Activated CD4-positive, alpha-beta T cell treated with anti-CD3 and anti-CD28 coated beads, Interleukin-10, Interleukin-2, amounts not matched to agents 100 ng/mL and 50 ng/mL, durations not matched to agents 16 hours and 8 hours (primary cell): Measurements from ENCODE around the gene GUCY2F.

Experiments used
- DNase-seq: peaks from one replicate; pipeline ENCODE4 v3.0.0-alpha.2; 2020

The GUCY2F gene

DNA sequence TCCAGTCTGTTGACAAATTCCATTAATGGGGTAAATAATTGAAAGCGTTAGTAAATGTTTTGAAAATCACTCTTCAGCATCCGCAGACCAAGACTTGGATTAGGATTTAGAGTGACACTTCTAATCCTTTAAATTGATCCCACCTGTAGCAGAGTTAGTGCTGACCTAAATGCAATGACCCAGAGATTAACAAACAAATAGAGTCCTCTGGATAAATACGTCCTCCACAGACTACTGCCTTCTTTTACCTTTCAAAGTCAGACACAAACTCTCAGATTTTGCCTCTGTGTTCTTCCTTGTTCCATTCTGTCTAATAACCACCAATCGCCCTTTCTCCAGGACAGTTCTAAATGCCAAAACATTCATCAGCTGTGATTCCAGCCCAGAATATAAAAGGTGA, at the start of gene GUCY2F:
Gene GUCY2F, minus strand, starts transcription at position 101 of the 400 bp plus-strand sequence. CDS start 6,150 bp downstream, outside the sequence.
- no peak for DNase-seq

DNA sequence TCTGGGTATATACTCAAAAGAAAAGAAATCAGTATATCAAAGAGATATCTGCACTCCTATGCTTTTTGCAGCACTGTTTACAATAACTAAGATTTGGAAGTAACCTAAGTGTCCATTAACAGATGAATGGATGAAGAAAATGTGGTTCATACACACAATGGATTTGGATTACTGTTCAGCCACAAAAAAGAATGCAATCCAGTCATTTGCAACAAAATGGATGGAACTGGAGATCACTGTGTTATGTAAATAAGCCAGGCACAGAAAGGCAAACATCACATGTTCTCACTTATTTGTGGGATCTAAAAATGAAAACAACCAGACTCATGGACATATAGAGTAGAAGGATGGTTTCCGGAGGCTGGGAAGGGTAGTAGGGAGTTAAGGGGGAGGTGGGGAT, 37.1 kb upstream of the GUCY2F start:
- no peak for DNase-seq

DNA sequence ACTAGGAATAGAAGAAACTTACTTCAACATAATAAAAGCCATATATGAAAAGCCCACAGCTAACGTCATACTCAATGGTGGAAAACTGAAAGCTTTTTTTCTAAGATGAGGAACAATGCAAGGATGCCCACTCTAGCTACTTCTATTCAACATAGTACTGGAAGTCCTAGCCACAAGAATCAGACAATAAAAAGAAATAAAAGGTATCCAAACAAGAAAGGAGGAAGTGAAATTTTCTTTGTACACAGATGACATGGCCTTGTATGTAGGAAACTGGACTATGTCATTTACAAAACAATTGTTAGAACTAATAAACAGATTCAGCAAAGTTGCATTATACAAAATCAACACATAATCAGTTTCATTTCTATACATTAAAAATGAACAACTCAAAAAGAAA, 29.2 kb upstream of the GUCY2F start:
- no peak for DNase-seq

DNA sequence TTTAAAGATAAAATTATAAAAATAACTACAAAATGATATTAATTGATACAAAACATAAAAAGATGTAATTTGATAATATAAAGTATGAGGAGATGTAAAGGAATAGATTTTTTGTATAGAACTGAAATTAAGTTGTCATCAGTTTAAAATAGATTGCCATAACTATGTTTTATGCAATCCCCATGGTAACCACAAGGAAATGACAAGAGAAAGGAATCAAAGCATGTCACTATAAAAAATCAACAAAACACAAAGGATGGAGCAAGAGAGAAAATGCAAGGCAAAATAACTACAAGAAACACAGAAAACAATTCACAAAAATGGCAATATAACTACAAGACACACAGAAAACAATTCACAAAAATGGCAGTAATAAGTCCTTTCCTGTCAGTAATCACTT, 27.0 kb upstream of the GUCY2F start:
- DNase-seq = no peak

DNA sequence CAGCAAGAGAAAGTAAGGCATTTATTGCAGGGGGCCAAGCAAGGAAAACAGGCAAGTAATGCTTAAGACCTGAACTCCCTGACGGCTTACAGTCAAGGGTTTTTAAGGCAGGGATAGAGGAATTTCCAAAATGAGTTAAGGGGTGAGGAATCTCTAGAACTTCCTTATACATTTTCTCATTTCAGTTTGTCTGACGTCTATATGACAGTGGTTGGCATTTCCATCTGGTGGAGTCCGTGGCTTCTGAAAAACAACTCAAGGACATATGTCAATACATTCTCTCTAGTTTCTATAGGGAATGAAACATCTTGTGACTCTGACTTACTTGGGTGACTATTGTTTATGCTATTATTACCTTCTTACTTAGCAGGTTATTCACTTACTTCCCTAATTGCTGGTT, 19.3 kb upstream of the GUCY2F start:
- no peak for DNase-seq

DNA sequence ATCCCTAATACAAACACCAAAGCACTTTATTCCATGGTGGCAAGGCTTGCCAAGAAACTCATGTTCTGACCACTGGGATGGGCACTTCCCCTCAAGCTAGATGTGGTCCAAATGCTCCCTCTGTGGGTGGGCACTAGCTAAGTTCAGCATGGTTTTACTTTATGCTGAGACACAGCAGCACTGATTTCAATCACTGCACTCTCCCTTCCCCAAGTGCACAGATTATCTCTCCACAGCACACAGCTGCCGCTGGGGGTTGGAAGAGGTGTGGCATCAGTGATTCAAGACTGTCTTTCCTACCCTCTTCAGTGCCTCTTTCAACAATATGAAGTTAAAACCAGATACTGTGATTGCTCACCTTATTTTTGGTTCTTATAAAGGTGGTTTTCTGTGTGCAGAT, 16.5 kb upstream of the GUCY2F start:
- DNase-seq = no peak

DNA sequence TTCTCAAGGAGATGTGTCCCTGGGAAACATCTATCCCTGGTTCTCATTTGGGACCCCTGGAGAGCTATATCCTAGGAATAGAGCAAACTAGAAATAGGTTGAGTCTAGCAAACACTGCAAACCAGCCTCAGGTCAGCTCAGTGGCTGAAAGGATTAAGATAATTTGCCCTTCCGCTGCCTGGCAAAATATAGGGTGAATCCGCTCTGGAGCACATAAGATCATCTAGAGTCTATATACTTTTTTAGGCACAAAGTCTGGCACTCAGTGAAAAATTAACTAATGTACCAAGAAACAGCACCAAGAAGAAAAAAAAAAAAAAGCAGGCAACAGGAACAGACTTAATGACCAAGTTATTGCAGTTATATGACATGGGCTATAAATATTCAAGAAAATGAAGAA, 7.3 kb upstream of the GUCY2F start:
- DNase-seq = no peak

DNA sequence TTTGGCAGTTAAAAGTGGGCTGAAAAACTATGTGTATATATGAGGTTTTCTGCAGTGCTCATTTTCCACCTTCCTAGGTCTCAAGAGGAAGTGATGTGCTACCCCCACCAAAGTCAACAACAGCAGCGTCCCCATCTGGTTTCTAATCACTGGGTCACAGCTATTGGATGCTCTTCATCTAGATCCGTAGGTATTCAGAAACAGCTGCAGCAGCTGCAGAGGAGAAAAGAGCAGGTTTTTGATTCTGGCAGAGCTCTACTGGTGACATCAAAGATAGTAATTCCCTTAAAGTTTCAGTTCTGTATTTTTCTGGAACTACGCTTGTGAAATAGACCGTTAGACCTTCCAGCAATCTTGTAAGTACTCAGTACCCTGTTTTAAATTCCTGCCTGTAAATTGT, 5.8 kb upstream of the GUCY2F start:
- no peak for DNase-seq

DNA sequence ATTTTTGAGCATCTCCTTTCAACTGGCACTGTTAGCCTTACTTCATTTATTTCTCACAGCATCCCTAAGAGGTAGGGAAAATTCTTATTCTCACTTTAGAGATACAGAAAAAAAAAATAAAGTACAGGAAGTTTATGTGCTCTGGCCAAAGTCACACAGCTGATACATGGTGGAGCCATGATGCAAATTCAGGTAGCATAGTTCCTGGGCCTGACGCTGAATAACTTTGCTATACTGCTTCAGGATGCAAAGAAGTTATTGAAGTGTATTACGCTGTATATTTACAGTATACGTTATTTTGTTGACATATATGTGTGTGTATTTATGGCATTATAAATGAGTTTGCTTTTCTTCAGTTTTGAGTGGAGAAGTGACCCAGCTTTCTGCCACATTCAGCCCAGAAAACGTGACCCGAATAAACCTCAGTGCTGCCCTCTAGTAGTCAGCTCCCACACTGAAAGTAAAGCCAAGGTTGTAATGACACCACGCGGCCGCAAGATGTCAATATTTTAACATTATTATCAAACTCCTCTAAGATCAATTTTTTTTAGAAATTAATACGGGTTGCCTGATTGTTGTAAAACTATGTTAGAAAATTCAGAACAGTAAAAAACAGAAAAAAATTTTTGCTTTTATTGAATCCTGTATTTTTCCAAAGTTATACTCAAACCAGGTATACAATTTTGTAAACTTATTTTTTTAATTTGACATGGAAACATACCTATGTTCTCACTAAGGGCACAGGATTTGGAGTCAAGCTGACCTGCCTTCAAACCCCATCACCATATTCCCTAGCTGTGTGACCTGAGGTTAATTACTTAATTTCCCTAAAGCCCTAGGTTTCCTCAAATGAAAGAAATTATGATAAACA, 3.8 kb upstream of the GUCY2F start:
- DNase-seq = peak; percentile 70

DNA sequence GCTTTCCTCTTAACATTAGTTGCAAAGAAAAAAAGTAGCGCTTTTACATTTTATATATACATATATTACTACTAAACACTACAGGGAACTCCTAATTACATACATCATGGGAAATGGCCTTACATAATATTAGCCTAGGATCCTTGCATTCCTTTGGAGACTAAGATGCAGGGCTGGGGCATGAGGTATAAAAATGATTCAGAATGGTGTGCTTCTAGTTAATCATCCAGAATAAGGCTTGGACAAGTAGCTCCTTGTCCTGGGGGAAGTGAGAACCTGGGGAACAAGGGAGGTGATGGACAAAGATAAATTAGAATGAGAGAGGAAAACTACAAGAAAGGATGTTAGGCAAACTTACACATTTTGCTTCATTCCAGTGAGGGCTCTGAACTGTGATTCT, 3.0 kb upstream of the GUCY2F start:
- no peak for DNase-seq

DNA sequence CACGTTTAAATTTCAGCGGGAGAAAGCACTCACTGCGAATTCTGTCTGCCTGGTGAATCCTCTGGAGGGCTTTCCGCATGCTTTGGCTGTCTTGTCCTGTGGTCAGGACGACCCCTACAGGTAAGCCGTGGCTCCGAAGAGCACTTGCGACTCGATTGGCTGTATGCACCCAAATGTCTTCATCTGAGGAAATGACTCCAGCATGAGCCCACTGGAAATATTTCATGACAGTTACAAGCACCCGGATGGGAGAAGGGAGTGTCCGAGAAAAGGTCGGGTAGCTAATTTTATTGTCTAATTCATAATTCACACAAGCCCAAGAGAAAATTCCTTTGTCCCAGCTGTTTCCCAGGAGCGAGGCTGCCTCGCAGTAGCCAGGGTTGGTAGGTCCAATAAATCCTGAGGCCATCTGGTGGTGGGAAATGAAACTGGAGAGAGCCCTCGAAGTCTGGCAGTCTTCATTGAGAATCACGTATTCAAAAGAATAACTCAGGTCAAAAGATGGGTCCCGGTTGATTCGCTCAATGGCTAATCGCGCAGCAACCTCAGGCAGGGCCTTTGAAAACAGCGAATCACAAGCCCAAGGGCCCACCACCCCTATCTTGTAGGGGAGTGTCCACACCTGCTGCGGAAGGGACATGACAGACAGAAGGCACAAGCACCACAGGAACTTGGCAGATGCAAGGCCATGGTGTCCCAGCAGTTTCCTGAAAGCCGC, 6.6 kb downstream of the GUCY2F start:
- peak; percentile 2 for DNase-seq

DNA sequence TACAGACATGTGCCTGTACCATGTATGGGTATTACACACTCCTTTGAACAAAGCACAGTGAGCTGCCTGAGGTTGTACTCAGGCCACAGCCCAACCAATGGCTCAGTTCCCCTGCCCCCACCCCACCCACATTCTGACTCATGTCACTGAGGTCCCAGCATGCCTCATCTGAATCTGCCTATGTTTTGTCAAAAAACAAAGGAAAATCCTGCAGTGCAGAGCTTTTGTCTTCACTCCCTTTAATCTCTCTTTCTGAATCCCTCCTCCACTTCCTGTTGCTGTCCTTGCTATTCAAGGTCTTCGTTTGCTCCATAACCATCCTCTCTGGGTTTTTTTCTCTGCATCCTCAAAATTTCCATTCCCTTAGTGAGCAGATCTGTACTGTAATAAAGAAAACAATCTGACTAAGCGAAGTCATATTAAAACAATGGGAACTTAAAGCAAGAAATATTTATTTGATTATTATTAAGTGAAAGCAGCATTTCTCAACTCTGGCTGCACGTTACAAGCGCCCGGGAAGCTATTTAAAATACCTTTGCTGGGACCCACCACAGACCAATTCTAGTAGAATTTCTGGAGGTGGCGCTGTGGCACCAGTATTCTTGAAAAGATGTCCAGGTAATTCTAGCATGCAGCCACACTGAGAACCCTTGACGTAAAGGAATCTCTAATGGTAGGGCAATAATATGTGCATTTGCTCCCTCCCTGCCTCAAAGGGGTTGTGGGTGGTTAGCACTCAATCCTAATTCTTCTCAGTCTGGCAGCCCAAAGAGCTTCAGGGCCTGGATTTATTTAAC, 8.7 kb downstream of the GUCY2F start:
- DNase-seq = peak; percentile 22

DNA sequence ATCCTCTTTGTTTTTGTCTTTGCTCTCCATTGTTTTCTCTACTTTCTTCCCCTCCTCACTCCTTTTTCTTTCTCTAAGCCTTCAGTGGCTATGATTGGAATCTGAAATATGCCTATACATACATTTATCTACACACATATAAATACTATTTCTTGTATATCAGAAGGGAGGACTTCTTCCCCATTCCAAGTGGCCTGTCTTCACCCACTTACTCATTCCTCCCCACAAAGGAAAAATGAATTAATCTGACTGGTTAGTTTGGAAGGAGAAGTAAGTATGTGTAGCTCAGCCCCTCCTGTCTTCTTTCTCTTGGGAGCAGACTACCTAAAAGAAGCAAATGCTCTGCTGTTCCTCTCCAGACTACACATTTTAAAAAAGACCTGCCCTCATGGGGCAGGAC, 17.7 kb downstream of the GUCY2F start:
- DNase-seq = no peak

DNA sequence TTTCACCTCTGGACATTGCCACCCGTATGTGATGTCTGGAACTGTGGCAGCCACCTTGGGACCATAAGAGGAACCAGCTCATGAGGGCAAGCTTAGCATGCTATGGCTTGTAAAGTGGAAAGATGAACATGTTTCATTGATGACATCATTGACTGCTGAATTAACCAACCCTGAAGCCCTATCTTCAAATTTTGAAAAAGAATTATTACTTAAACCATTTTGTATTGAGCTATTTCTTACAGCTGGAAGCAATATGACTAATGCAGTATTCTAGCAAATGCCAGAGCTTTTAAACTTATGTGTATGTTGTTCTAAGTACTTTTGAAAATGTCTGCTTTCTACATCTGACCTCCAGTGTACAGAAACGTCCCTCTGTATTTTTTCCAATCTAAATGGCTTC, 18.1 kb downstream of the GUCY2F start:
- DNase-seq = no peak

DNA sequence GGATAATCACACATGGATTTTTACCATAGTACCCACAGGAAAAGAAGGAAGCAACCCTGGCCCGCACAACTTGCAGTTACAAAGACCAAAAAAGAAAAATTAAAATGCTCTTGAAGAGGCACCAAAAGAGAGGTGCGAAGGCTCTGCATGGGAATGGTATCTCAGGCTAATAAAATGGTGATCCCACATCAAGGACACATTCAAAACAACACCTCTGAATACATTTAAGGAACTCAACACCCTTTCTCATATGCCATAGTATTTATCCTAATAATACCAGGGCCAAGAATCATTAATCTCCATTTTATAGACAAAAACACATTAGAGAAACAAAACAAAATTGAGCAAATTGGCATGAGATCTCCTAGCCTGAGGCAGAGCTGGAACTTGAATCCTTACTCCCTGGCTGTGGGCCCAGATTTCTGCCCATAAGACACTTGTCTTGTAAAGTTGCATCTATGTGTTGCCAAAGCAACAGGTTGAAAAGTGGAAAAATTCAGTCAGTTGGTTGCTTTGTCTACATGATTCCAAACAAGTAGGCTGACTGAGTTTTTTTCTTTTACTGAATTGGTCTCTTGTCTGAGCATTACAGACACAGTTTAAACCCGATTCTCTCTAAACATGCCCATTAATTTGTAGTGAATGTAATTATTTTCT, 33.5 kb downstream of the GUCY2F start:
- no peak for DNase-seq

DNA sequence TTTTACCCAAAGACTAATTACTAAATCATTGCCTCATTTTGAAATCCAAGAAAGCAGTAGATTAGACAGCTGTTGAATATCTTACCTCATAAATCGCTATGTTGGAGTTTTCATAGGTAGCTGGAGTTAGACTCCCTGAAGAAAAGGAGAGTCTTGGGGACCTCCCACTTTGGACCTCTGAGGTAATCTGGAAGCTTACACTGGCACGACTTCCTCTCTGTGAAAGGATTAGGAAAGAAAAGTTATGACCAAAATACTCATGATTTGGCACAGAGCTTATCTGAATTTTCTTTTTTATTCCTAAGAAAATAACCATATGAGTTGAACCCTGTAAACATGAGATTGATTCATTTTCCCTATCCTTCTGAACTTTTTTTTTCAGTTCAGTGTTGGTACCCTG, 40.6 kb downstream of the GUCY2F start:
- no peak for DNase-seq

DNA sequence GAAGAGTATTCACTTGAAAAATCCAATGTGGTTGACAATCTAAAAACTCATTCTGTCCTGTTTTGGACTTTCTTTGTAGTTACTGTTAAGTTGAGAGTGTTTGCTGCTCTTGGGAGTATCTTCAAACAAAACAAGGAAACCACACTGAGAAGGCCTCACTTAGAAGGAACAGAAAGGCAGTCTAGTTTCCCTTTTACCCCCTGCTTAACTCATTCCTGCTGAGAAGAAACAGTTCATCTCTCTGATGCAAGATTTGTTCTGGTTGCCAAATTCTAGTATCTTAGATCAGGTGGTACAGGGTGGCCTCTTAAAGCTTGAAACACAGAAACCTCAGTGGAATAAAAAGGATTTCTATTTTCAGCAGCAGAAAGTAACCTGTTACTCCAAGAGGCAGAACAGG, 41.4 kb downstream of the GUCY2F start:
- DNase-seq = peak; percentile 19

DNA sequence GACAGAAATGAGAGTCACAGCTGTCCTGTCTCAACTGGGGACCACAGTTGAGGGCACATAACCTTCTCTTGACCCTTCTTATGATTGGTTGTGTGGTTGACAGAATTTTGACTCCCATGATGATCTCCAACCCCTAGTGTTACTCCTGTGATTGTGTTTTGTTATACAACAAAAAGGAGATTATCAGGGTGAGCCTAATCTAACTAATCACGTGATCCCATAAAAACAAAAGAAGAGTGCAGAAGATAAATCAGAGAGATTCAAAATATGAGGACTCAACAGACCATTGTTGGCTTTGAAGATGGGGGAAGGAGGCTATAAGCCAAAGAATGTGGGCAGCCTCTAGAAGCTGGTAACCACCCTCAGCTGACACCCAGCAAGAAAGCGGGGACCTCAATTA, 72.7 kb downstream of the GUCY2F start:
- DNase-seq = no peak

DNA sequence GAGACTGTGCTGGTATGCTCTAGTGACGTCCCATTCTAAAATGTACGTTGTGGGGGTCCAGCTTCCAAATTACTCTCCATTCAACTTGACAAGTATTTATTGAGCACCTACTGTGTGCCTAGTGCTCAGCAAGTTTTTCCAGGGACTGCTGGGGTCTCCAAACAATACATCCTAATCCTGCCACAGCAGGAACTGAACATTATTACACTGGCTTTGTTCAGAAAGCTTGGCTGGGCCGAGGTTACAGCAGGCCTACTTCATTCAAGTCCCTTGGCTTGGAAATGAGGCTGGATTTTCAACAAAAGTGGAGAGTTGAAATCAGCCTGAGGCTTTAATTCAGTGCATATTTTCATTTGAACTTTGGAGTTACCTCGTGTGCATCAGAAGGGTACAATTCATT, 78.0 kb downstream of the GUCY2F start:
- DNase-seq = no peak

DNA sequence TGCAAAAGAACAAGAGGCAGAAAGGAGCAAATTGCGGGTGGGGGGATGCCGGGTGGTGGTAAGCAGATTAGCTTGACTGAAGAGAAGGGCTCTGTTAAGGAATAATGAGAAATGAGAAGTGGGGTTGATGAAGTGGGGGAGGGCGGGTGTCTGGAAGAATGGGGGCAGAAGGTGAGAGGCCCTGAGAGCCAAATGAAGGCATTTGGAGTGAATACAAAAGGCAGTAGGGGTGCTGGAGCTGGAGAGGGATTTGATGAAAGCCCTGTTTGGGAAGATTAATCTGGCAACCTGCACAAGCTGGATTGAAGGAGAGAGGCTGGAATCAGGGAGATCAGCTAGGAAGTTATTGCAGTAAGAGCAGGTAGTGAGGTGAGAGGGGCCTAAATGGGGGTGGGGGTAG, 82.1 kb downstream of the GUCY2F start:
- no peak for DNase-seq

DNA sequence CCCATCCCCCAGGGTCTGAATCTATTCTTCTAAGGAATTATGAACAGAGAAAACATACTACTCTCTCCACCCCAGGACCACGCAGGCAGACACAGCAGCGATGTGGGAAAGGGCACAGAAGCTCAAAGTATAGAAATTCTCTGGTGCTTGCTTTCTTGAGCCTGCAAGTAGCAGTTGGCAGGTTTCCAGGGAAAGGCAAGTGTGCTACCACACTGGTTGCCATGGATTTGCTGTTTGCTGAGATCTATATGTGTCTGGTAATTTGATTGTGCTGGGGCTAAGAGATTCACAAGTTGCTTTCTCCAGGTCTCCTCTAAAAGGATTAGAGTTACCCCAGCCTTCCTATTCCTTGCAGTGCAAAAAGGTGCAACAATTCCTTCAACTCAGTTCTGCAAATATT, 83.1 kb downstream of the GUCY2F start:
- DNase-seq = no peak

DNA sequence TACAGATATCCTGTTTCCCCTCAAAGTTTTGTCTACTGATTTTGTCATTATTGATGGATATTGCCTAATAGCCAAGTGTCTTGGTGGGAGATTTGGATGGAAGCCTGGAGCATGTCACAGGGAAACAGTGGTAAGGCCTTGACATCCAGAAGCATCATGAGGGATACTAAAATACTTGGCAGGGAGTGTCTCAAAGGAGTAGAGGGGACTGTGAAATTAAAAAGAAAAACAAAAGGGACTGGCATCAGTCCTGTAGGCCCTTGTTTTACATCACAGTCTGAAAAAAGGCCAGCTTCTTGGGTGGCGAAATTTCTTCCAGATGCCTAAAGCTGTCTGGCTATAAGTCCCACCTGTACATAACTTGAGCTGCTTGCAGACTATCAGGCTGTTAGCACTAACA, 83.8 kb downstream of the GUCY2F start:
- no peak for DNase-seq

DNA sequence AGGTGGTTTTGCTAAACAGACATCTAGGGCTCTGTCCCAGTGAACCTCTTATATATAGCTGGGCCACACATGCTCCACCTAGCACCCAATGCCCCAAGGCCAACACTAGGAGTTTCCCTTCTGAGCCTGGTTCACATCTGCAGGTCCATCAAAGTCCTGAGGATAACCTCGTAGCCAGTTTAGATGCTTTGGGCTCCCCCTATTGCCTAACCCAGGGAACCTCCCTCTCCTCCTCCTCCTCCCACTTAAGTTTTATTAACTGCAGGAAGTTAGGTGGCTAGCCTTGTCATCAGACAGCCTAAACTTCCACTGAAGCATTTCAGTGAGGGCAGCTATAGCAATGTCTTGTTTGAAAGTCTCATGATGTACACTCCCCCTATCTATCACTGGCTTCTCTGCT, 88.0 kb downstream of the GUCY2F start:
- peak; percentile 9 for DNase-seq
